Measurements from ENCODE around the gene RAP1B.

DNA sequence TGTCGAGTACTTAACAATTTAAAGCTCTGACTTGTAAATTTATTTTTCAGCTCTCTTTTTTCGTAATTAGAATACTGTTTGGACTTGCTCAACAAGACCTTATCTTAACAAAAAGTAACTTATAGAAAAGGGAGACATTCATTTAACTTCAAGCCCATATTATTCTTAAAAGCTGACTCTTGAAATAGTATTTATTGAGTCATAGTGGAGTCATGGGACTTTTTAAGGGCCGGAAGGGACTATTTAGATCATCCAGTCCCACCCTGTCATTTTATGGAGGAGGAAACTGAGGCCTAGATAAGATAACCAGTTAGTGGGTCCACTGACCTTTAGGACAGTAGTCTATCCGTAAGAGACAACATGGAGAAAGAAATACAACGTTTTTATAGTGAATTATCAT is 1.5 kb downstream of the RAP1B start:
- TF ChIP-seq YY1 (IDR thresholded peaks at IDR 0.05; ENCODE audit: low read depth) (no peak), CEBPB (IDR thresholded peaks at IDR 0.05) (no peak), FOXM1 (IDR thresholded peaks at IDR 0.05; ENCODE audit: borderline replicate concordance, low read depth) (no peak), TEAD4 (IDR thresholded peaks at IDR 0.05) (no peak), NFIC (IDR thresholded peaks at IDR 0.05) (no peak), EP300 (IDR thresholded peaks at IDR 0.05; ENCODE audit: borderline replicate concordance) (no peak), CREB1 (IDR thresholded peaks at IDR 0.05; ENCODE audit: low read depth) (no peak), TAF1 (IDR thresholded peaks at IDR 0.05; ENCODE audit: low read depth) (no peak), ZBTB7A (IDR thresholded peaks at IDR 0.05; ENCODE audit: low read depth) (no peak), RAD21 (IDR thresholded peaks at IDR 0.05; ENCODE audit: low read depth) (no peak)
- TF ChIP-seq, protein P1, sequence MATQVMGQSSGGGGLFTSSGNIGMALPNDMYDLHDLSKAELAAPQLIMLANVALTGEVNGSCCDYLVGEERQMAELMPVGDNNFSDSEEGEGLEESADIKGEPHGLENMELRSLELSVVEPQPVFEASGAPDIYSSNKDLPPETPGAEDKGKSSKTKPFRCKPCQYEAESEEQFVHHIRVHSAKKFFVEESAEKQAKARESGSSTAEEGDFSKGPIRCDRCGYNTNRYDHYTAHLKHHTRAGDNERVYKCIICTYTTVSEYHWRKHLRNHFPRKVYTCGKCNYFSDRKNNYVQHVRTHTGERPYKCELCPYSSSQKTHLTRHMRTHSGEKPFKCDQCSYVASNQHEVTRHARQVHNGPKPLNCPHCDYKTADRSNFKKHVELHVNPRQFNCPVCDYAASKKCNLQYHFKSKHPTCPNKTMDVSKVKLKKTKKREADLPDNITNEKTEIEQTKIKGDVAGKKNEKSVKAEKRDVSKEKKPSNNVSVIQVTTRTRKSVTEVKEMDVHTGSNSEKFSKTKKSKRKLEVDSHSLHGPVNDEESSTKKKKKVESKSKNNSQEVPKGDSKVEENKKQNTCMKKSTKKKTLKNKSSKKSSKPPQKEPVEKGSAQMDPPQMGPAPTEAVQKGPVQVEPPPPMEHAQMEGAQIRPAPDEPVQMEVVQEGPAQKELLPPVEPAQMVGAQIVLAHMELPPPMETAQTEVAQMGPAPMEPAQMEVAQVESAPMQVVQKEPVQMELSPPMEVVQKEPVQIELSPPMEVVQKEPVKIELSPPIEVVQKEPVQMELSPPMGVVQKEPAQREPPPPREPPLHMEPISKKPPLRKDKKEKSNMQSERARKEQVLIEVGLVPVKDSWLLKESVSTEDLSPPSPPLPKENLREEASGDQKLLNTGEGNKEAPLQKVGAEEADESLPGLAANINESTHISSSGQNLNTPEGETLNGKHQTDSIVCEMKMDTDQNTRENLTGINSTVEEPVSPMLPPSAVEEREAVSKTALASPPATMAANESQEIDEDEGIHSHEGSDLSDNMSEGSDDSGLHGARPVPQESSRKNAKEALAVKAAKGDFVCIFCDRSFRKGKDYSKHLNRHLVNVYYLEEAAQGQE (IDR thresholded peaks at IDR 0.05; ENCODE audit: low read depth) = no peak
- TF ChIP-seq, protein P2, sequence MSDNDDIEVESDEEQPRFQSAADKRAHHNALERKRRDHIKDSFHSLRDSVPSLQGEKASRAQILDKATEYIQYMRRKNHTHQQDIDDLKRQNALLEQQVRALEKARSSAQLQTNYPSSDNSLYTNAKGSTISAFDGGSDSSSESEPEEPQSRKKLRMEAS (IDR thresholded peaks at IDR 0.05) = no peak

Data from Ishikawa (cell line).